Fibroblast of pulmonary artery (primary cell): Measurements from ENCODE around the gene POU2F1.
"Not testable (repeated sequence)": the region's sequence is repeated elsewhere in the genome, so short reads cannot be mapped to it uniquely, and the experiment has no call there.

ENCODE experiments used
- DNase-seq: peaks from one replicate; pipeline ENCODE4 v3.0.0-alpha.2; 2010; ENCODE audit warnings: low read depth
- H3K4me3 ChIP-seq: replicated peaks from 2 replicates; pipeline ENCODE4 v1.5.1; 2011; ENCODE audit warnings: low read depth, mild to moderate bottlenecking, control low read depth, low read length, moderate library complexity
- TF ChIP-seq, protein P1 (sequence below): IDR thresholded peaks from 2 replicates; pipeline ENCODE4 v1.5.1; 2011; ENCODE audit warnings: mild to moderate bottlenecking, control low read depth, low read length, inconsistent platforms; ENCODE audit errors: missing control alignments

The POU2F1 gene

DNA sequence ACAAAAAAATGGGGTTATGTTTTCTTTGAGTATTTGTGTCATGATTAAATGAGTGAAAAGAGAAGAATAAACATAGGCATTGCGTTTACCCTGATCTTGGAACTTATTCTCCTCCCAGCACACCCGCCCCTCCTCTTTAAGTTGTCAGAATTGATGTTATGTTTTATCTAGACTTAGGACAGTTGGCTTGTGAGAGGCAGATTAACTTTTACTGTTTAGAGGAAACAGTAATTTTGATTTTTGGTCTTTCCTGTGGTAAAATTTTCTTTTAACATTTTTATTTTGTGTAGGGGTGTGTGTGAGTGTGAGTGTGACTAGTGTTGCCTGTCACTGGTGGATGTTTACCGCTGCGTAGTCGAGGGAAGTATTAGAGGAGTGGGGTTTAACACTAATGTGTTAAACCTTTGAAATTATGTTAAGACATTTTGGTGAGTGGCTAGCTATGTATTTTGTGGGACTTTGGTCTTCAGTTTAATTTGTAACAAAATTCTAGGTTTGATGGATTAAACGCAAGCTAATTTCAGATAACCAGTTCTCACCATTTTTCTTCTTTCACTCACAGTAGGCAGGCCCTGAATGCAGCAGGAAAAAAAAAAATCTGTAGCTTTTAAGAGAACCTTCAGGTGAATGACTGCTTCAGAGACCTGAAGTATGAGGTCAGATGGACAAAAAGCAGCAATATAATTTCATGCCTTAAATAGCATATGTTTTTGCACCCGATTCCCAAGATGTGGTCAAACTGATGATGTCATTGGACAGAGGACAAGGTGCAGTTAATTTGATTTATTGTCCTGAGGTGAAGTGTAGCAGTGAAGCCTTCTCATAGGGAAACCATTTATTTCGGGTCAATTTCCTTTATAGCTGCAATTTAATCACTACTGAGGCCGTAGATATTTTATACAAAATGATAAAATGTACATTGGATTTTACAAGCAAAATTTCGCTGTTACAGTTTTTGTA is 2.7 kb downstream of the POU2F1 start:
- H3K4me3 ChIP-seq = no peak overlapping the region
- DNase-seq = no peak
- TF ChIP-seq, protein P1, sequence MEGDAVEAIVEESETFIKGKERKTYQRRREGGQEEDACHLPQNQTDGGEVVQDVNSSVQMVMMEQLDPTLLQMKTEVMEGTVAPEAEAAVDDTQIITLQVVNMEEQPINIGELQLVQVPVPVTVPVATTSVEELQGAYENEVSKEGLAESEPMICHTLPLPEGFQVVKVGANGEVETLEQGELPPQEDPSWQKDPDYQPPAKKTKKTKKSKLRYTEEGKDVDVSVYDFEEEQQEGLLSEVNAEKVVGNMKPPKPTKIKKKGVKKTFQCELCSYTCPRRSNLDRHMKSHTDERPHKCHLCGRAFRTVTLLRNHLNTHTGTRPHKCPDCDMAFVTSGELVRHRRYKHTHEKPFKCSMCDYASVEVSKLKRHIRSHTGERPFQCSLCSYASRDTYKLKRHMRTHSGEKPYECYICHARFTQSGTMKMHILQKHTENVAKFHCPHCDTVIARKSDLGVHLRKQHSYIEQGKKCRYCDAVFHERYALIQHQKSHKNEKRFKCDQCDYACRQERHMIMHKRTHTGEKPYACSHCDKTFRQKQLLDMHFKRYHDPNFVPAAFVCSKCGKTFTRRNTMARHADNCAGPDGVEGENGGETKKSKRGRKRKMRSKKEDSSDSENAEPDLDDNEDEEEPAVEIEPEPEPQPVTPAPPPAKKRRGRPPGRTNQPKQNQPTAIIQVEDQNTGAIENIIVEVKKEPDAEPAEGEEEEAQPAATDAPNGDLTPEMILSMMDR = no peak

DNA sequence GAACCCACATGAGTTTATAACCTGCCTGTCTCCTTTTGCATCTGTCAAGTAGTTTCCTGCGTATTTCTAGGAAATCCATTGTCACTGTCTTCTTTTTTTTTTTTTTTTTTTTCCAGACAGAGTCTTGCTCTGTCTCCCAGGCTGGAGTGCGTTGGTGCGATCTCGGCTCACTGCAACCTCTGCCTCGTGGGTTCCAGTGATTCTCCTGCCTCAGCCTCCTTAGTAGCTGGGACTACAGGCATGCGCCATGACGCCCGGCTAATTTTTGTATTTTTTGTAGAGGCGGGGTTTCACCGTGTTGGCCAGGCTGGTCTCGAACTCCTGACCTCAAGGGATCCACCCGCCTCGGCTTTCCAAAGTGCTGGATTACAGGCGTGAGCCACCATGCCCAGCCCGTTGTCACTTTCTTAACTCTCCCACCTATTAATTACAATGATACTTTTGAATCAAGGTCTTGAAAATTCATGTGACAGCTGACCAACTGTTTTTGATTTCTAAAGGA is 4.1 kb downstream of the POU2F1 start:
- DNase-seq, H3K4me3 ChIP-seq: not testable (repeated sequence)

DNA sequence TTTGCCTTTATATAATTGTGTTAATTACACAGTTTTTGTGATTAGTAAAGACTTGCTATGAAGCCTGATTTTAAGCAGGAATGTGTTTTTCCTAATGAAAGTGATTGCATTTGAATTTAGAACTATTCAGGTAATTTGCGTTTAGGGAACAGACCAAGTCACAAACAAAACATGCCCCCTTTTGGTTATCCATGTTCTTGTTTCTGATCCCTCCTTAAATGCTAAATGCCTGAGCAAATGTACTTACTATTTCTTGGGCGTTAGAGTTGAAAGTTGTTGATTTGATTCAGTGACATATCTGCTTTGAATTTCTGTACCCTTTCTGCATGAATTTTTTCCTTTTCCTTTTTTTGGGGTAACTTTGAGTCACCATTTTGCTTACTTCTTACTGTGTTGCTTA is 5.2 kb downstream of the POU2F1 start:
- no peak overlapping the region for H3K4me3 ChIP-seq
- TF ChIP-seq, protein P1 = no peak
- DNase-seq = no peak

DNA sequence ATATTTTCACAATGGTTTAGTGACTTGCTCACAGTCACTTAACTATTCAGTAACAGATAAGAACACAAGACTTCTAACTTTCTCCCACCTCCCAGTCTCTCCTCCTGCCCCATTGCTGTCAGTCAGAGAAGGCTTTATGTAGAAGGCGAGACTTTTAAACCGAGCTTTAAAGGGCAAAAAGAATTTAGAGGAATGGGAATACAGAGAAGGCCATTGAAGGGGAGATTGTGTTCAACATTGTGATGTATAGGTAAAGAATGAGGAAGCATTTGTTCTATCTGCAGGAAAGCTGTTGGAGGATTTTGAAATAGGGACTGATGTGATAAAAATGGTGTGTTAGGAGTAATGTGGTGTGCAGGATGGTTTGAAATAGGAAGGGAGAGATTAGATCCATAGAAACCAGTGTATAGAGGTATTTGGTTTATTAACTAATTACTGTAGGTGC is 7.3 kb downstream of the POU2F1 start:
- DNase-seq = peak; percentile 16

DNA sequence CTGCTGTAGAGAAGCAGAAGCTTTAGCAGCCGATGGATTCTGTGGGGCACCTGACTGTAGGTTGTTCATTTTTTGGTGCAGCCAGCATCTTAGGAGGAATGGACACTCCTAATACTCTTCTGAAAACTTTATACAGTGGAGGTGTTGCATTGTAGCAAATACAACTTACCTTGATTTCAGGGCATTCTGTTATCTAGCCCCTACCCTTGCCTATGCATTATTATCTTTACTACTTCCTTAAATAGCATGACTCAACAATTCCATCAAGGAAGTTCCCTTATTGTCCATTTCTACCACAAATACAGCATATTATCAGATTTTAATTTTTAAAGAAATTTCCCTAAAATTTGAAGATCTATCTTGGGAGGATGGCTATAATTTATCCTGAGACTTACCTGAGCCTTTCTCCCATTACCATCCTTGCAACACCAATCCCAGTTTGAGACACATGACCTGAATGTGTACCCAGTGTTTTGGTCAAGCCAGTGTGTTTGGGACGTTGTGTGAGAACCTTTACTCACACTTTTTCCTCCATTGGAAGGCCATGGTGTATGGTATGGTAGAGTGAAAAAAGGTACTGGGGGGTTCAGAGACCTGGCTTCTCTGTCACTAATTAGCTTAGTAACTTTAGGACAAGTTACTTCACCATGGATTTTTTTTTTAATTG is 9.2 kb downstream of the POU2F1 start:
- H3K4me3 ChIP-seq = no peak overlapping the region
- peak; percentile 18 for DNase-seq
- TF ChIP-seq, protein P1 = no peak

More for the DNA sequence above, 7.3 kb downstream of the POU2F1 start:
- H3K4me3 ChIP-seq = no peak overlapping the region
- TF ChIP-seq, protein P1 = no peak

DNA sequence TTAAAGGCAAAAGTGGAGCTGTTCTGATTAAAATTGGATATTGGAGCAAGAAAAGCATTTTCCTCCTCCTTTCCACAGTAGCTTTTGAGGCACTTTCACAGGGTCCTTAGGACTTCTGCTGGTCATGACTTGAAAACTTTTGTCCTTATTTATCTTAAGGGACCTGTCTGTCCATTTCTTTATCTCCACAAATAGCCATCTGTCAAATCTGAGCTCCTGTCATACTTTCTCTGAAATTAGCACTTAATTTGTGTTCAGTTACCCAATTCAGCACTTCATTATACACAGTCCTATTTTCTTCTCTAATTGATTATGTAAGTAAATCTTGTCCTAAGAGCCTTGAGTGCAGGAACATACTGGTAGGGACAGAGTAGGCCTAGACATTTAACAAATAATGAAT is 9.8 kb downstream of the POU2F1 start:
- TF ChIP-seq, protein P1 = no peak
- no peak for DNase-seq
- no peak overlapping the region for H3K4me3 ChIP-seq

DNA sequence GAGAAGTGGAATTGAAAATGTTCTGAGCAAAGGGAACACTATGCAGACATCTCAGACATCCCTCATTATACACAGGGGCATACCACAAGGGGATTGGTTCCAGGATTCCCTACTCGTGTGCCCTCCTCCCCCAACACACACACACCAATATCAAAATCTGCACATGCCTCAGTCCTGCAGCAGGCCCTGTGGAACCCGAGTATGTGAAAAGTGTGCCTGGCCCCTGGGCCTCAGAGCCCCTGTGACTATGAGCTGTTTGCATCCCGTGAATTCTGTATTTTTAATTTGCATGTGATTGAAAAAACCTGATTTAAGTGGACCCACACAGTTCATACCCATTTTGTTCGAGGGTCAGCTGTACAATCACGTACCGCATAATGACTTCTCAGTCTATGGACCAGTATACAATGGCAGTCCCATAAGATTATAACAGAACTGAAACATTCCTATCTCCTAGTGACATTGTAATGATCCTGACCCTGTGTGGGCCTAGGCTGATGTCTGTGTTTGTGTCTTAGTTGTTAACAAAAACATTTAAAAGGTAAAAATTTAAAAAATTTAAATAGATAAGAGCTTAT is 11.3 kb downstream of the POU2F1 start:
- TF ChIP-seq, protein P1 = no peak
- DNase-seq = no peak
- no peak overlapping the region for H3K4me3 ChIP-seq
